Thyroid gland (tissue), 4 donors: ENCODE measurements around the gene ERCC4. TPM values are rescaled to one million over a fixed set of nuclear protein-coding genes. Genes with fewer than 3 reads are reported as not detected.
A peak's percentile ranks its signal among the peaks of the same experiment; 100 is the strongest.

Experiments
- DNase-seq, 2 donors: peaks; one replicate each; pipeline ENCODE4 v3.0.0-alpha.2; 2019
- H3K27ac ChIP-seq, 3 donors: fragments of 200-600 bp; sonication (generic); 1 replicate in 2 of 3; 2 replicates in 1 of 3; pipeline ENCODE4 v1.5.1; 2016 to 2019; ENCODE audit warnings: mild to moderate bottlenecking in 1 of 3, moderate library complexity in 1 of 3
- H3K27me3 ChIP-seq: fragments of 200-600 bp; sonication (generic); one replicate; pipeline ENCODE4 v1.5.1; 2019
- H3K36me3 ChIP-seq, 2 donors: fragments of 200-600 bp; sonication (generic); one replicate each; pipeline ENCODE4 v1.5.1; 2016 to 2019
- H3K4me1 ChIP-seq, 2 donors: fragments of 200-600 bp; sonication (generic); one replicate each; pipeline ENCODE4 v1.5.1; 2017 to 2019
- H3K4me3 ChIP-seq, 3 donors: fragments of 200-600 bp; sonication (generic); replicated peaks in 1 of 3; 1 replicate in 2 of 3; 2 replicates in 1 of 3; pipeline ENCODE4 v1.5.1; 2016; ENCODE audit warnings: mild to moderate bottlenecking in 1 of 3
- H3K9me3 ChIP-seq: fragments of 200-600 bp; sonication (generic); one replicate; pipeline ENCODE4 v1.5.1; 2017
- CTCF ChIP-seq, 6 experiments: fragments of 200-600 bp in 3 of 6; fragments of 450-650 bp in 3 of 6; sonication (generic) in 3 of 6; IDR thresholded peaks; one replicate each; pipeline ENCODE4 v1.5.1; 2016 to 2019; ENCODE audit warnings: antibody characterized with exemption in 6 of 6, mild to moderate bottlenecking in 2 of 6, inconsistent platforms in 1 of 6, moderate library complexity in 1 of 6
- POLR2A ChIP-seq, 2 donors: fragments of 450-650 bp; IDR thresholded peaks; one replicate each; pipeline ENCODE4 v1.6.1; 2017; ENCODE audit warnings: antibody characterized with exemption in 2 of 2, mild to moderate bottlenecking in 2 of 2, moderate library complexity in 1 of 2
- WGBS, 2 donors: methylation state at CpG; one replicate each; pipeline ENCODE4 v1.1.5; 2017; 5-methylcytosine and 5-hydroxymethylcytosine counted together
- intact Hi-C: fragments of 100-400 bp; cut with DNase I; formaldehyde crosslinking; loops from one replicate; pipeline ENCODE4 v1.15.1; 2023
- total RNA-seq, 4 donors: library from RNA; depleted of rRNA; stranded (reverse); fragments of >200 nt; gene quantifications; one replicate each; pipeline ENCODE4 v1.2.3, GENCODE V29; 2016

ERCC4 gene
- 10 to 100 TPM in 3 of 4 donors, 1 to 10 TPM in 1; 7.5 to 13.2 (median 11.9) TPM for total RNA-seq

- DNase-seq: peak; percentile 100
- H3K4me1 ChIP-seq: peaks cover 5% of the 10 kb centered on the region in 2 donors
- peak within 1 kb of the TSS in 2 of 3 donors; percentile 29 to 80 for H3K27ac ChIP-seq
- H3K27me3 ChIP-seq: no peaks in the 10 kb centered on the region
- H3K9me3 ChIP-seq: no peaks in the 10 kb centered on the region
- intact Hi-C loops: loop anchor here (5.0 to 10.0 kb wide), 3 partner anchors 85 to 362 kb away; no protein-coding TSS in a partner anchor
- 1% methylated on average over 26 to 49 of the region's 64 CpGs for WGBS, 2 donors
- no peaks in the 10 kb centered on the region for H3K36me3 ChIP-seq
- TF ChIP-seq POLR2A (IDR thresholded peaks at IDR 0.05) (peak in 1 of 2 donors; percentile 80), CTCF (IDR thresholded peaks at IDR 0.05) (peak; percentile 83 to 97 (median 88))
- H3K4me3 ChIP-seq: peak within 1 kb of the TSS; percentile 64 to 77 (median 66)
Observed at GRCh38 chr16:13919683-13920509, at the start of gene ERCC4. Gene ERCC4 (plus strand): TSS chr16:13920154. CDS start chr16:13920166, 12 bp downstream.

GRCh38 chr16:13873835-13874438 is 46.0 kb upstream of the ERCC4 start:
- intact Hi-C loops: no loop called here
- no peak for DNase-seq
- WGBS, 2 donors: 12 to 13% methylated on average over 5 of the region's 5 CpGs
- TF ChIP-seq CTCF (IDR thresholded peaks at IDR 0.05) (peak in 2 of 6 experiments; percentile 21 to 40), POLR2A (IDR thresholded peaks at IDR 0.05) (no peak)
- Histone ChIP-seq H3K27ac (no peak overlapping the region), H3K27me3 (no peaks in the 10 kb centered on the region), H3K4me3 (no peak overlapping the region), H3K9me3 (no peaks in the 10 kb centered on the region), H3K4me1 (no peaks in the 10 kb centered on the region), H3K36me3 (no peaks in the 10 kb centered on the region)

GRCh38 chr16:13875614-13876284 is 44.2 kb upstream of the ERCC4 start:
- H3K9me3 ChIP-seq: no peaks in the 10 kb centered on the region
- no peaks in the 10 kb centered on the region for H3K36me3 ChIP-seq
- WGBS, 2 donors: 82 to 85% methylated on average over 5 of the region's 5 CpGs
- intact Hi-C loops: no loop called here
- no peak for TF ChIP-seq POLR2A (IDR thresholded peaks at IDR 0.05)
- no peak for TF ChIP-seq CTCF (IDR thresholded peaks at IDR 0.05)
- no peak overlapping the region for H3K4me3 ChIP-seq
- no peak overlapping the region for H3K27ac ChIP-seq
- H3K27me3 ChIP-seq: no peaks in the 10 kb centered on the region
- no peak for DNase-seq
- no peaks in the 10 kb centered on the region for H3K4me1 ChIP-seq

GRCh38 chr16:13883276-13883675 is 36.7 kb upstream of the ERCC4 start:
- WGBS, 2 donors: 67 to 74% methylated on average over 11 of the region's 11 CpGs
- Histone ChIP-seq H3K36me3 (no peaks in the 10 kb centered on the region), H3K9me3 (no peaks in the 10 kb centered on the region), H3K4me3 (no peak overlapping the region), H3K27me3 (no peaks in the 10 kb centered on the region), H3K4me1 (no peaks in the 10 kb centered on the region), H3K27ac (no peak overlapping the region)
- intact Hi-C loops: no loop called here
- DNase-seq: no peak
- TF ChIP-seq POLR2A (IDR thresholded peaks at IDR 0.05): no peak
- no peak for TF ChIP-seq CTCF (IDR thresholded peaks at IDR 0.05)
